HepG2 (cell line): ENCODE data around the gene EWSR1. TPM values are rescaled to one million over a fixed set of nuclear protein-coding genes. Genes with fewer than 3 reads are reported as not detected.

Experiments used
- ATAC-seq: fragments of 200-7000 bp; cut with Tn5 transposase; 3 replicates; pipeline ENCODE4 v1.9.1; 2020; ENCODE audit warnings: mild to moderate bottlenecking, moderate library complexity
- BruUV-seq: library from RNA; stranded (reverse); fragments of 400-500 nt; replicated peaks from 2 replicates; lab custom pipeline; 2021; lab: Mats Ljungman, UMichigan
- CTCF ChIA-PET: fragments of 300-600 bp; formaldehyde crosslinking; extraction: SDS; loops from one replicate; lab custom pipeline; 2021; ENCODE audit warnings: low total read pairs, inconsistent platforms, low intra/inter-chr PET ratio; lab: Yijun Ruan, JAX
- POLR2A ChIA-PET: fragments of 350-600 bp; sonication (Branson Sonifier 250); formaldehyde crosslinking; loops from one replicate; lab custom pipeline; 2020; ENCODE audit warnings: antibody characterized with exemption, inconsistent platforms; lab: Yijun Ruan, JAX
- DNase-seq: peaks from one replicate; pipeline ENCODE4 v3.0.0-alpha.2; 2015; ENCODE audit warnings: low spot score
- FAIRE-seq: peaks from 3 replicates; lab custom pipeline; 2011; peaks lifted over from hg19 to GRCh38; lab: Jason Lieb, UNC
- H2AFZ ChIP-seq: one replicate; pipeline ENCODE4 v1.6.1; 2011; ENCODE audit warnings: low read length, inconsistent platforms
- H3K27ac ChIP-seq: fragments of 300-600 bp; 3 replicates; pipeline ENCODE4 v1.8.0; 2011; ENCODE audit warnings: mixed run types, mild to moderate bottlenecking, mixed read lengths, low read length, inconsistent platforms; ENCODE audit not compliant: insufficient read depth; ENCODE audit errors: extremely low read length
- H3K27me3 ChIP-seq, 2 experiments: fragments of 200-600 bp in 1 of 2; 2 replicates in 1 of 2; 3 replicates in 1 of 2; pipeline versions ENCODE4 v1.6.0 to v1.8.0; 2011; ENCODE audit warnings: low read length in 2 of 2, mild to moderate bottlenecking in 2 of 2, moderate library complexity in 2 of 2, inconsistent platforms in 1 of 2; ENCODE audit not compliant: insufficient read depth in 2 of 2, control insufficient read depth in 1 of 2
- H3K36me3 ChIP-seq, 2 experiments: fragments of 200-600 bp in 1 of 2; replicated peaks in 1 of 2; 2 replicates in 1 of 2; 3 replicates in 1 of 2; pipeline versions ENCODE4 v1.5.1 to v1.8.0; 2011; ENCODE audit warnings: low read length in 2 of 2, inconsistent platforms in 1 of 2; ENCODE audit not compliant: insufficient read depth in 2 of 2, control insufficient read depth in 1 of 2
- H3K4me1 ChIP-seq: 2 replicates; pipeline ENCODE4 v1.5.1; 2012; ENCODE audit warnings: low read length, inconsistent platforms; ENCODE audit not compliant: insufficient read depth
- H3K4me2 ChIP-seq: 2 replicates; pipeline ENCODE4 v1.6.0; 2011; ENCODE audit warnings: low read depth, low read length, inconsistent platforms
- H3K4me3 ChIP-seq, 3 experiments: fragments of 200-600 bp in 1 of 3; sonication (generic), shearing (Covaris generic) in 1 of 3; replicated peaks in 1 of 3; 2 replicates each; pipeline ENCODE4 v1.5.1; 2011 to 2016; ENCODE audit warnings: low read length in 3 of 3, inconsistent platforms in 2 of 3, low read depth in 2 of 3, mild to moderate bottlenecking in 2 of 3, control low read depth in 1 of 3, mixed read lengths in 1 of 3; ENCODE audit not compliant: insufficient read depth in 1 of 3
- H3K79me2 ChIP-seq: one replicate; pipeline ENCODE4 v1.6.1; 2011; ENCODE audit warnings: low read length, inconsistent platforms; ENCODE audit not compliant: insufficient read depth
- H3K9ac ChIP-seq: 2 replicates; pipeline ENCODE4 v1.6.0; 2011; ENCODE audit warnings: mild to moderate bottlenecking, low read depth, low read length, inconsistent platforms; ENCODE audit not compliant: insufficient read depth
- H3K9me3 ChIP-seq: 2 replicates; pipeline ENCODE4 v1.5.1; 2012; ENCODE audit warnings: mild to moderate bottlenecking, low read length
- H4K20me1 ChIP-seq: 2 replicates; pipeline ENCODE4 v1.6.0; 2011; ENCODE audit warnings: inconsistent platforms, mild to moderate bottlenecking, low read length, moderate library complexity; ENCODE audit not compliant: insufficient read depth
- EED ChIP-seq: sonication (generic); formaldehyde crosslinking; IDR thresholded peaks from 2 replicates; pipeline ENCODE4 v1.5.0; 2020; ENCODE audit warnings: mild to moderate bottlenecking, missing genetic modification reagents
- FOXP1 ChIP-seq, 2 experiments: fragments of 450-650 bp in 1 of 2; IDR thresholded peaks; 2 replicates each; pipeline ENCODE4 v1.6.1; 2017 to 2018; ENCODE audit warnings: antibody characterized with exemption in 1 of 2
- GABPA ChIP-seq, 2 experiments: IDR thresholded peaks; 2 replicates each; pipeline ENCODE4 v1.6.1; 2011 to 2016; ENCODE audit warnings: low read depth in 2 of 2, low read length in 1 of 2, missing biosample characterization in 1 of 2, missing genetic modification characterization in 1 of 2
- GMEB2 ChIP-seq: IDR thresholded peaks from 2 replicates; pipeline ENCODE4 v1.6.1; 2016; ENCODE audit warnings: missing biosample characterization, missing genetic modification reagents, low read depth
- JARID2 ChIP-seq: sonication (generic); formaldehyde crosslinking; IDR thresholded peaks from 2 replicates; pipeline ENCODE4 v1.8.1; 2023; ENCODE audit warnings: missing genetic modification reagents, inconsistent platforms; ENCODE audit not compliant: insufficient replicate concordance
- LBX2 ChIP-seq: sonication (generic); formaldehyde crosslinking; IDR thresholded peaks from 2 replicates; pipeline ENCODE4 v1.5.0; 2020; ENCODE audit warnings: missing genetic modification reagents, mild to moderate bottlenecking, borderline replicate concordance
- MED1 ChIP-seq: sonication (generic); formaldehyde crosslinking; IDR thresholded peaks from 2 replicates; pipeline ENCODE4 v1.4.0; 2020; ENCODE audit warnings: missing genetic modification reagents
- ZBTB21 ChIP-seq: sonication (generic); formaldehyde crosslinking; IDR thresholded peaks from 2 replicates; pipeline ENCODE4 v1.4.0; 2020; ENCODE audit warnings: missing genetic modification reagents
- ZNF263 ChIP-seq: sonication (generic); formaldehyde crosslinking; IDR thresholded peaks from 2 replicates; pipeline ENCODE4 v1.4.0; 2020; ENCODE audit warnings: missing genetic modification reagents
- ZNF326 ChIP-seq: sonication (generic); formaldehyde crosslinking; IDR thresholded peaks from 2 replicates; pipeline ENCODE4 v1.4.0; 2020; ENCODE audit warnings: missing genetic modification reagents, borderline replicate concordance
- ZNF34 ChIP-seq: sonication (generic); formaldehyde crosslinking; IDR thresholded peaks from 2 replicates; pipeline ENCODE4 v1.4.0; 2020; ENCODE audit warnings: mild to moderate bottlenecking, missing genetic modification reagents, borderline replicate concordance
- ZNF44 ChIP-seq: sonication (generic); formaldehyde crosslinking; IDR thresholded peaks from 2 replicates; pipeline ENCODE4 v1.5.1; 2020; ENCODE audit warnings: mild to moderate bottlenecking, missing genetic modification reagents
- ZNF562 ChIP-seq: sonication (generic); formaldehyde crosslinking; IDR thresholded peaks from 2 replicates; pipeline ENCODE4 v1.8.0; 2022; ENCODE audit warnings: missing genetic modification reagents, borderline replicate concordance
- ZSCAN30 ChIP-seq: sonication (generic); formaldehyde crosslinking; IDR thresholded peaks from 2 replicates; pipeline ENCODE4 v1.5.0; 2020; ENCODE audit warnings: mild to moderate bottlenecking, missing genetic modification reagents
- WGBS: methylation state at CpG from one replicate; pipeline ENCODE4 v1.1.6; 2017; ENCODE audit warnings: low lambda C conversion rate; 5-methylcytosine and 5-hydroxymethylcytosine counted together
- in situ Hi-C: cut with HindIII; loops from 2 replicates; pipeline ENCODE4 v1.10.0; 2017; ENCODE audit warnings: low pct_unique_long_range_greater_than_20kb; ENCODE audit not compliant: extremely low pct_ligation_motif_present
- intact Hi-C: fragments of 100-400 bp; cut with micrococcal nuclease; formaldehyde crosslinking; loops from one replicate; pipeline ENCODE4 v1.10.0; 2022; ENCODE audit not compliant: unreplicated experiment
- polyA plus RNA-seq, 8 experiments: library from polyadenylated mRNA; depleted of rRNA in 3 of 8; stranded (reverse) in 7 of 8; unstranded in 1 of 8; fragments of >200 nt; fragmentation: Illumina TruSeq in 4 of 8; extraction: Trizol in 4 of 8; gene quantifications; 2 replicates each; pipeline versions ENCODE4 v1.2.1 to v1.2.3, GENCODE V29; 2011 to 2016; ENCODE audit warnings: low read depth in 4 of 8, missing spikeins in 1 of 8, mixed read lengths in 1 of 8; ENCODE audit not compliant: insufficient read depth in 1 of 8
- total RNA-seq, 5 experiments: library from RNA; depleted of rRNA; stranded (reverse); fragments of >200 nt; fragmentation: Illumina TruSeq; extraction: Trizol; gene quantifications; 2 replicates each; pipeline ENCODE4 v1.2.3, GENCODE V29; 2016; ENCODE audit warnings: low read depth in 1 of 5
- TF ChIP-seq, protein P1 (sequence below): sonication (generic); formaldehyde crosslinking; IDR thresholded peaks from 2 replicates; pipeline ENCODE4 v1.4.0; 2020; ENCODE audit warnings: missing genetic modification reagents, borderline replicate concordance
- TF ChIP-seq, protein P2 (sequence below): sonication (generic); formaldehyde crosslinking; IDR thresholded peaks from 2 replicates; pipeline ENCODE4 v1.4.0; 2020; ENCODE audit warnings: missing genetic modification reagents, borderline replicate concordance
- TF ChIP-seq, protein P3 (sequence below): IDR thresholded peaks from 2 replicates; pipeline ENCODE4 v1.6.1; 2016; ENCODE audit warnings: missing genetic modification reagents, missing compliant biosample characterization

Gene EWSR1
- total and polyA plus RNA-seq, 2 of the 13 experiments (the other 11 are each of a cell fraction or from before 2014, with no cell fraction given) = 211 to 326 TPM

GRCh38 chr22:29330753-29331152, 62.7 kb downstream of the EWSR1 start:
- H3K27me3 ChIP-seq = no peaks in the 10 kb centered on the region
- POLR2A ChIA-PET = no interaction called here
- no peak for TF ChIP-seq ZNF44 (CRISPR knock-in tag)
- TF ChIP-seq, protein P1, sequence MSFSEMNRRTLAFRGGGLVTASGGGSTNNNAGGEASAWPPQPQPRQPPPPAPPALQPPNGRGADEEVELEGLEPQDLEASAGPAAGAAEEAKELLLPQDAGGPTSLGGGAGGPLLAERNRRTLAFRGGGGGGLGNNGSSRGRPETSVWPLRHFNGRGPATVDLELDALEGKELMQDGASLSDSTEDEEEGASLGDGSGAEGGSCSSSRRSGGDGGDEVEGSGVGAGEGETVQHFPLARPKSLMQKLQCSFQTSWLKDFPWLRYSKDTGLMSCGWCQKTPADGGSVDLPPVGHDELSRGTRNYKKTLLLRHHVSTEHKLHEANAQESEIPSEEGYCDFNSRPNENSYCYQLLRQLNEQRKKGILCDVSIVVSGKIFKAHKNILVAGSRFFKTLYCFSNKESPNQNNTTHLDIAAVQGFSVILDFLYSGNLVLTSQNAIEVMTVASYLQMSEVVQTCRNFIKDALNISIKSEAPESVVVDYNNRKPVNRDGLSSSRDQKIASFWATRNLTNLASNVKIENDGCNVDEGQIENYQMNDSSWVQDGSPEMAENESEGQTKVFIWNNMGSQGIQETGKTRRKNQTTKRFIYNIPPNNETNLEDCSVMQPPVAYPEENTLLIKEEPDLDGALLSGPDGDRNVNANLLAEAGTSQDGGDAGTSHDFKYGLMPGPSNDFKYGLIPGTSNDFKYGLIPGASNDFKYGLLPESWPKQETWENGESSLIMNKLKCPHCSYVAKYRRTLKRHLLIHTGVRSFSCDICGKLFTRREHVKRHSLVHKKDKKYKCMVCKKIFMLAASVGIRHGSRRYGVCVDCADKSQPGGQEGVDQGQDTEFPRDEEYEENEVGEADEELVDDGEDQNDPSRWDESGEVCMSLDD (CRISPR knock-in tag) = no peak
- TF ChIP-seq ZNF326 = no peak
- TF ChIP-seq, protein P2, sequence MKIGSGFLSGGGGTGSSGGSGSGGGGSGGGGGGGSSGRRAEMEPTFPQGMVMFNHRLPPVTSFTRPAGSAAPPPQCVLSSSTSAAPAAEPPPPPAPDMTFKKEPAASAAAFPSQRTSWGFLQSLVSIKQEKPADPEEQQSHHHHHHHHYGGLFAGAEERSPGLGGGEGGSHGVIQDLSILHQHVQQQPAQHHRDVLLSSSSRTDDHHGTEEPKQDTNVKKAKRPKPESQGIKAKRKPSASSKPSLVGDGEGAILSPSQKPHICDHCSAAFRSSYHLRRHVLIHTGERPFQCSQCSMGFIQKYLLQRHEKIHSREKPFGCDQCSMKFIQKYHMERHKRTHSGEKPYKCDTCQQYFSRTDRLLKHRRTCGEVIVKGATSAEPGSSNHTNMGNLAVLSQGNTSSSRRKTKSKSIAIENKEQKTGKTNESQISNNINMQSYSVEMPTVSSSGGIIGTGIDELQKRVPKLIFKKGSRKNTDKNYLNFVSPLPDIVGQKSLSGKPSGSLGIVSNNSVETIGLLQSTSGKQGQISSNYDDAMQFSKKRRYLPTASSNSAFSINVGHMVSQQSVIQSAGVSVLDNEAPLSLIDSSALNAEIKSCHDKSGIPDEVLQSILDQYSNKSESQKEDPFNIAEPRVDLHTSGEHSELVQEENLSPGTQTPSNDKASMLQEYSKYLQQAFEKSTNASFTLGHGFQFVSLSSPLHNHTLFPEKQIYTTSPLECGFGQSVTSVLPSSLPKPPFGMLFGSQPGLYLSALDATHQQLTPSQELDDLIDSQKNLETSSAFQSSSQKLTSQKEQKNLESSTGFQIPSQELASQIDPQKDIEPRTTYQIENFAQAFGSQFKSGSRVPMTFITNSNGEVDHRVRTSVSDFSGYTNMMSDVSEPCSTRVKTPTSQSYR (CRISPR knock-in tag) = no peak
- TF ChIP-seq EED (CRISPR knock-in tag) = no peak
- TF ChIP-seq MED1 (CRISPR knock-in tag) = no peak
- no peak for TF ChIP-seq GABPA (IDR thresholded peaks at IDR 0.05; ENCODE audit: low read depth, low read length)
- no peak for TF ChIP-seq GABPA (CRISPR knock-in tag; IDR thresholded peaks at IDR 0.05; ENCODE audit: low read depth)
- TF ChIP-seq ZNF34 (CRISPR knock-in tag) = no peak
- no peak for TF ChIP-seq ZSCAN30
- no peak for TF ChIP-seq FOXP1 (IDR thresholded peaks at IDR 0.05)
- TF ChIP-seq FOXP1 (CRISPR knock-in tag; IDR thresholded peaks at IDR 0.05) = no peak
- TF ChIP-seq ZNF263 (CRISPR knock-in tag) = no peak
- no peak for TF ChIP-seq LBX2 (CRISPR knock-in tag)
- TF ChIP-seq, protein P3, sequence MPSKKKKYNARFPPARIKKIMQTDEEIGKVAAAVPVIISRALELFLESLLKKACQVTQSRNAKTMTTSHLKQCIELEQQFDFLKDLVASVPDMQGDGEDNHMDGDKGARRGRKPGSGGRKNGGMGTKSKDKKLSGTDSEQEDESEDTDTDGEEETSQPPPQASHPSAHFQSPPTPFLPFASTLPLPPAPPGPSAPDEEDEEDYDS (CRISPR knock-in tag) = no peak
- TF ChIP-seq JARID2 (CRISPR knock-in tag) = no peak
- TF ChIP-seq ZNF562 (CRISPR knock-in tag) = no peak
- no peak for TF ChIP-seq ZBTB21 (CRISPR knock-in tag)
- TF ChIP-seq GMEB2 (CRISPR knock-in tag) = no peak

More at GRCh38 chr22:29330753-29331152, 62.7 kb downstream of the EWSR1 start:
- H2AFZ ChIP-seq = no peak overlapping the region
- in situ Hi-C loops = no loop called here
- H4K20me1 ChIP-seq = no peaks in the 10 kb centered on the region
- H3K36me3 ChIP-seq = peaks cover 6 to 20% of the 10 kb centered on the region in 2 experiments
- no peaks in the 10 kb centered on the region for H3K79me2 ChIP-seq
- CTCF ChIA-PET = no interaction called here
- no peaks in the 10 kb centered on the region for H3K9me3 ChIP-seq
- no TSS peak for BruUV-seq
- ATAC-seq = no peak
- 88% methylated on average over 7 of the region's 9 CpGs for WGBS
- intact Hi-C loops = no loop called here
- H3K4me3 ChIP-seq = no peak overlapping the region
- FAIRE-seq = no peak
- H3K4me2 ChIP-seq = no peak overlapping the region
- H3K4me1 ChIP-seq = peaks cover 14% of the 10 kb centered on the region
- no peak for DNase-seq
- no peak overlapping the region for H3K27ac ChIP-seq
- H3K9ac ChIP-seq = no peak overlapping the region
